Activated CD8-positive, alpha-beta memory T cell treated with anti-CD3 and anti-CD28 coated beads for 1 hour (primary cell): ENCODE measurements around the gene FKBP2.

ENCODE experiments used
- DNase-seq, 2 donors: peaks; one replicate each; pipeline ENCODE4 v3.0.0-alpha.2; 2020; ENCODE audit warnings: low read depth in 1 of 2; ENCODE audit errors: extremely low read depth in 1 of 2

The FKBP2 gene

GRCh38 chr11:64218628-64219353, 22.1 kb upstream of the FKBP2 start:
- DNase-seq = no peak

GRCh38 chr11:64219354-64219684, 21.6 kb upstream of the FKBP2 start:
- no peak for DNase-seq

GRCh38 chr11:64219755-64220154, 21.1 kb upstream of the FKBP2 start:
- DNase-seq = no peak

GRCh38 chr11:64220271-64220670, 20.6 kb upstream of the FKBP2 start:
- DNase-seq = no peak

- DNase-seq = no peak
These were observed 20.1 kb upstream of the FKBP2 start for GRCh38 chr11:64220798-64221197.

DNA sequence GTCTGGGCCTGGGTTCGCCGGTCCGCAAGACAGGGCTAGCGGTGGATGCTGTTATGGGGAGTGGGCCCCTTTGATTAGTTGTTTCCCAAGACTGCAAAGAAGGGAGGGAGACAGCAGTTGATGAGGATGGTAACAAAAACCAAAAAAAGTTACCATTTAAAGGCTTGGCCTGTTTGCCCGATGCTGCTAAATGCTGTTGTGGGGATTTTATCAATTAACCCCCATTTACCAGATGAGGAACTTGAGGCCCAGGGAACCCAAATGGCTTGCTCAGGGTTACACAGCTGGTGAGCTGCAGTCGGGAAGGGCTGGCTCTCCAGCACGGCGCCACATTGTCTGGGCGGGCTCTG, 18.3 kb upstream of the FKBP2 start:
- no peak for DNase-seq

DNA sequence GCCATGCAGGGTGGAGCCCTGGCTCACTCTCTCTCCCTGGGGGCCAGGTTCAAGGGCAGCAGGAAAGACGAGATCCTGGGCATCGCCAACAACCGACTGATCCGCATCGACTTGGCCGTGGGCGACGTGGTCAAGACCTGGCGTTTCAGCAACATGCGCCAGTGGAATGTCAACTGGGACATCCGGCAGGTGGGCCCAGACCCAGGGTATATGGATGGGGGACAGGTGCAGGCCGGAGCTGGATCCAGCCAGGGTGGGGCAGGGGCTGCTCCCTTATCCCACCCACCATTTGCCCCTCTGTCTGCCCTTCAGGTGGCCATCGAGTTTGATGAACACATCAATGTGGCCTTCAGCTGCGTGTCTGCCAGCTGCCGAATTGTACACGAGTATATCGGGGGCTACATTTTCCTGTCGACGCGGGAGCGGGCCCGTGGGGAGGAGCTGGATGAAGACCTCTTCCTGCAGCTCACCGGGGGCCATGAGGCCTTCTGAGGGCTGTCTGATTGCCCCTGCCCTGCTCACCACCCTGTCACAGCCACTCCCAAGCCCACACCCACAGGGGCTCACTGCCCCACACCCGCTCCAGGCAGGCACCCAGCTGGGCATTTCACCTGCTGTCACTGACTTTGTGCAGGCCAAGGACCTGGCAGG, 17.8 kb upstream of the FKBP2 start:
- no peak for DNase-seq

DNA sequence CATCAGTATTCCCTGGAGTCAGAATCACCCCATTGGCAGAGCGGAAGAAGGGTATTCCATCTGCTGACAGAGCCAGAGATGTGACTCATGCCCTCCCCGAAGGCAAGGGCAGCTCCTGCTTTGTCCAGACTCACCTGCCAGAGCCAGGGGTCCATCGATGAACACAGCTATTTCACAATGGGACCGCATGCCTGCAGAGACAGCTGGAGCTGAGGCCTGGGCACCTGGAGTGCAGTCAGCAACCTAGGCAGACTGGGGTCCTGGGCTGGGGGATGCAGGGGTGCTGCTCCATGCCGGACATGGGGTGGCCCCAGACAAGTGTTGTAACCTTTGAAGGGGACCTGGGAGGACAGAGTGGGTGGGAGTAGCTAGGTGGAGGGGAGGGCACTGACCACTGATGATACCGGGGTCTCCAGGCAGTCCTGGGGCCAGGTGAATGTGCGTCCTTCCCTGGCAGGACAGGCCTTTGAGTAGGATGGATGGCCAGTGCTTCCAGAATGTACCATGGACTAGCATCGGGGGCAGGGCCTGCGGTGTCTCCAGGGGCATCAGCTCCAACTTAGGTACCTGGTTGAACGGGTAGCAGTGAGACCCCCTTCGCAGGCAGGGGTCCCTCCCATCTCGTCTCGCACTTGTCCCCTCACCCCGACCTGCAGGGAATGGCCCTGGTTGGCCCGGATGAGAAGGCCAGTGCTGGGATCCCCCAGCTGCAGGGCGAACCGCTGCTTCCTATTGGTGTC, 16.6 kb upstream of the FKBP2 start:
- no peak for DNase-seq

- DNase-seq = no peak
These were observed 15.8 kb upstream of the FKBP2 start for GRCh38 chr11:64224891-64225607.

GRCh38 chr11:64225608-64226506, 15.0 kb upstream of the FKBP2 start, which contains the start of the genes NUDT22 and TRPT1:
TSS of gene NUDT22 (plus strand) at chr11:64226274. CDS start at chr11:64226653, 379 bp downstream.
TSS of gene TRPT1 (minus strand) at chr11:64226186. CDS start at chr11:64225860, 326 bp downstream.
- peak; percentile 71 to 89 for DNase-seq

DNA sequence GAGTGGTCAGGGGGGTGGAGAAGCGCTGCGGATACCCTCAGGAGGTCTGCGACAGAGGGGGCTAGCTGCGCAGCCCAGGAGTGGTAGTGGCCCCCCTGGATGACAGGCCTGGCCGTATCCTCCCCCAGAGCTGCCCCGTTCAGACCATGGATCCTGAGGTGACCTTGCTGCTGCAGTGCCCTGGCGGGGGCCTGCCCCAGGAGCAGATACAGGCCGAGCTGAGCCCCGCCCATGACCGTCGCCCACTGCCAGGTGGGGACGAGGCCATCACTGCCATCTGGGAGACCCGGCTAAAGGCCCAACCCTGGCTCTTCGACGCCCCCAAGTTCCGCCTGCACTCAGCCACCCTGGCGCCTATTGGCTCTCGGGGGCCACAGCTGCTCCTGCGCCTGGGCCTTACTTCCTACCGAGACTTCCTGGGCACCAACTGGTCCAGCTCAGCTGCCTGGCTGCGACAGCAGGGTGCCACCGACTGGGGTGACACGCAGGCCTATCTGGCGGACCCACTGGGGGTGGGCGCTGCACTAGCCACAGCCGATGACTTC, 14.3 kb upstream of the FKBP2 start:
- DNase-seq = no peak

GRCh38 chr11:64227405-64227956, 13.4 kb upstream of the FKBP2 start:
- no peak for DNase-seq

GRCh38 chr11:64229090-64229743, 11.7 kb upstream of the FKBP2 start:
- DNase-seq = no peak

DNA sequence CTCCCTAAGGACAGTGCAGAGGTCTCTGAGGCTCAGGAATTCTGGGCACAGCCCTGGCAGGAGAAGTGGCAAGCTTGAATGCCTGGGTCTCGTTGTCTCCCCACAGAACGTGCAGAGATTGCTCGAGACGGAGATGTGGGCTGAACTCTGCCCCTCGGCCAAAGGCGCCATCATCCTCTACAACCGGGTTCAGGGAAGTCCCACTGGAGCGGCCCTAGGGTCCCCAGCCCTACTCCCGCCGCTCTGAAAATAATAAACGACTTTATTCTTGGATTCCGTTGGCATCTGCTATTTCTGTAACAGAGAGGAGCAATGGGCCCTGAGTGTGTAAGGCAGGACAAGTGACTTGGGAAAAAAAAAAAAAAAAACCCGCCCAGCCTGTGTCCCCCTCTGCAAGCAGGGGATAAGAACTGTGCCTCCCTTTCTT, 11.1 kb upstream of the FKBP2 start:
- DNase-seq = no peak

DNA sequence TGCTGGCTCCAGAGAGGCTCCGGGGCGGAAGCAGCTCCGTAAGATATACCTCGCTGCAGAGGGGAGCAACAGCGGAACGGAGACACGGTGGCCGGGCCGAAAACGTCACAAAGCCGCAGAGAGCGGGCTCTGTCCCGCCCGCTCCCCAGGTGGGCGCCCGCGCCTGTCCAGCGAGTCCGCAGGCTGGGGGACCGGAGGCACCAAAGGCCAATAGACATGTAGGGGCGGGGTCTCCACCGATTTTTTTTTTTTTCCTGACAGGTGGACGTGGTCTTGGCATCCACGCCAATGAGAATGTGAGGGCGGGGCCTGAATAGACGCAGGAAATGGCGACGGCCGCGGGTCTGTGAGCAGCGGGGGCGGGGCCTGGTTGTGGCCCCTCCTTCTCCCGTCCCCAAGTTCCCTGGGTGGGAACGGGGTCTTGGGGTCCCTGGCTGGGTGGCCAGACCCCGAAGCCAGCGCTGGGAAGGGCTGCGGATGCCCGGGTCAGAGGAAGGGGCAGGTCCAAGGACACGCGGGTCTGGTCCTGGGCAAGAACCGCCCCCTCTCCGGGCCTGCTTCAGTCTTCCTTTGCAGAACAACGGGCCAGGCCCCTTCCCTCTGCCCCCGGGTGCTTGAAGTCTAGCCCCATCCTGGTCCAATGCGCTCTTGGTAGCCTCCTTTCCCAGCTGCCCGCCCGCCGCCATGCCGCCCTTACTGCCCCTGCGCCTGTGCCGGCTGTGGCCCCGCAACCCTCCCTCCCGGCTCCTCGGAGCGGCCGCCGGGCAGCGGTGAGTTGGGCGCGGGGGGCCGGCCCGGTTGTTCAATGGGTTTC, 10.5 kb upstream of the FKBP2 start, which contains the start of gene DNAJC4:
Gene DNAJC4, plus strand, starts transcription at position 378 of the 814 bp plus-strand sequence. Its CDS starts 307 bp downstream, at position 685.
- peak; percentile 72 to 77 for DNase-seq

DNA sequence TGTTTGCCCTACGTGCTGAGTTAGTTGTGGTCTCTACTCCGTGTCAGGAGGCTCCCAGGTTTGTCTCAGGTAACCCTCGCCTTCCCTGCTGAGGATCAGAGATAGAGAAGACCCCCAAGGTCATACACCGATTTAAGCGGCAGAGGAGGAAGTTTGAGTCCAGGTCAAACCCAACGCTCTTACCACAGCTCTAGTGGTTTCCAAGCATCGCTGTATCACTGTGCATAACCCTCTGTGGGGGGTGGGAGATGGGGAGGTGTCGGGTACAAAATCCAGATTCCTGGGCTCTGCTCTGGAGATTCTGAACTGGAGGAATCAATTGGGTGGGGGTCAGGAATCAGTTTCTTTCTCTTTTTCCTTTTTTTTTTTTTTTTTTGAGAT, 9.9 kb upstream of the FKBP2 start:
- no peak for DNase-seq

DNA sequence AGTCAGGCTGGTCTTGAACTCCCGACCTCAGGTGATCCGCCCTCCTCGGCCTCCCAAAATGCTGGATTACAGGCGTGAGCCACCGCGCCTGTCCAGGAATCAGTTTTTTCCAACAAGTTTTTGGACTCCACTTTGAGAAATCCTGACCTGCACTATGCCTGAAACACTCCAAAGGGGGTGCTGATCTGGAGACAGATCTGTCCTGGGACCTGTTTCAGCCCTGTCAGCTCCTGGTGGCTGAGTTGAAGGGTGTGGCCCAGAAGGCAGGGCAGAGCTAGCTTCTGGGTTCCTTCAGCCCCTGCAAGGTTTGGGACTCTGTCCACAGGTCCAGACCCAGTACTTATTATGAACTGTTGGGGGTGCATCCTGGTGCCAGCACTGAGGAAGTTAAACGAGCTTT, 9.3 kb upstream of the FKBP2 start:
- no peak for DNase-seq
